Measurements from ENCODE around the gene SLC16A5.

Gene SLC16A5

DNA sequence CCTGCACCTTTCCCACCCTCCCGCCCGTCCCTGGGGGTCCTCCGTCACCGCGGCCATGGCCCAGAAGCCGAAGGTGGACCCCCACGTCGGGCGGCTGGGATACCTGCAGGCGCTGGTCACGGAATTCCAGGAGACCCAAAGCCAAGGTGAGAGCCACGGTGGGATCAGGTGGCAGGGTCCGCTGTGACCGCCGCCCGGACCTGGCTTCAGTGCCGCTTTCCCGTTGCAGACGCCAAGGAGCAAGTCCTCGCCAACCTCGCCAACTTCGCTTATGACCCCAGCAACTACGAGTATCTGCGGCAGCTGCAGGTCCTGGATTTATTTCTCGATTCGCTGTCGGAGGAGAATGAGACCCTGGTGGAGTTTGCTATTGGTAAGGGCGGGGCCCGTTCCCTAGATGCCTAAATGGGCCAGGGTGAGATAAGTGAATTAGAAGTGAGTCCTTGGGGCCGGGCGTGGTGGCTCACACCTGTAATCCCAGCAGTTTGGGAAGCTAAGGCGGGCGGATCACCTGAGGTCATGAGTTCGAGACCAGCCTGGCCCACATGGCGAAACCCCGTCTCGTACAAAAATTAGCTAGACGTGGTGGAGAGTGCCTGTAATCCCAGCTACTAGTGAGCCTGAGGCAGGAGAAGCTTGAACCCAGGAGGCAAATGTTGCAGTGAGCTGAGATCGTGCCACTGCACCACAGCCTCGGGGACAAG, 22.6 kb downstream of the SLC16A5 start:
- TF ChIP-seq, protein P1, sequence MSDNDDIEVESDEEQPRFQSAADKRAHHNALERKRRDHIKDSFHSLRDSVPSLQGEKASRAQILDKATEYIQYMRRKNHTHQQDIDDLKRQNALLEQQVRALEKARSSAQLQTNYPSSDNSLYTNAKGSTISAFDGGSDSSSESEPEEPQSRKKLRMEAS (IDR thresholded peaks at IDR 0.05) = no peak
- TF ChIP-seq RAD21 (IDR thresholded peaks at IDR 0.05; ENCODE audit: low read depth) = no peak
- TF ChIP-seq TEAD4 (IDR thresholded peaks at IDR 0.05) = no peak
- TF ChIP-seq CREB1 (IDR thresholded peaks at IDR 0.05; ENCODE audit: low read depth) = no peak
- TF ChIP-seq EP300 (IDR thresholded peaks at IDR 0.05; ENCODE audit: borderline replicate concordance) = no peak
- TF ChIP-seq, protein P2, sequence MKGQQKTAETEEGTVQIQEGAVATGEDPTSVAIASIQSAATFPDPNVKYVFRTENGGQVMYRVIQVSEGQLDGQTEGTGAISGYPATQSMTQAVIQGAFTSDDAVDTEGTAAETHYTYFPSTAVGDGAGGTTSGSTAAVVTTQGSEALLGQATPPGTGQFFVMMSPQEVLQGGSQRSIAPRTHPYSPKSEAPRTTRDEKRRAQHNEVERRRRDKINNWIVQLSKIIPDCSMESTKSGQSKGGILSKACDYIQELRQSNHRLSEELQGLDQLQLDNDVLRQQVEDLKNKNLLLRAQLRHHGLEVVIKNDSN (IDR thresholded peaks at IDR 0.05) = no peak
- no peak for TF ChIP-seq EGR1 (IDR thresholded peaks at IDR 0.05)
- TF ChIP-seq TAF1 (IDR thresholded peaks at IDR 0.05; ENCODE audit: low read depth) = no peak
- TF ChIP-seq YY1 (IDR thresholded peaks at IDR 0.05; ENCODE audit: low read depth) = no peak

DNA sequence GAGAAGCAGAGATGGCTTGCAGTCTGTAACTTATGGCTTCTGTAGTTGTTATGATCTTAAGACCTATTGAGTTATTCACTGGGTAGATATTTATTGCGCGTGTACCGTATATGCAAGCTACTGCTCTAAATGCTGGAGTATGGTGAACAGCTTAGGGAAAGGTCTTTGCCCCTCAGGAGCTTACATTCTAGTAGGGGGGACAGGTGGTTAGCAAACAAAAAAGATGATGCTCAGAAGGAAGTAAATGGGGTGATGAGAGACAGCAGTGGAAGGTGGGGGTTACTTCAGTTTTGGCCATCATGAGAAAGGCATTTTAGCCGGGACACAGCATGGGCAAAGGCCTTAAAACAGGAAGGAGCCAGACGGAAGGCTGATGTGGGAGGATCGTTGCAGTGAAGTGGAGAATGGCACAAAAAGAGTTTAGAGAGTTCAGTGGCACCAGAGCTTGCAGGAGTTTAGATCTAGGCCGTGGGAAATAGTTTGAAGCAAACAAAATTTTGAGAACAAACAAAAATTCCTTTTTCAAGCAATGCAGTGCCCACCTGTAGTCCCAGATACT, 24.1 kb downstream of the SLC16A5 start:
- TF ChIP-seq, protein P2 (IDR thresholded peaks at IDR 0.05) = no peak
- TF ChIP-seq RAD21 (IDR thresholded peaks at IDR 0.05; ENCODE audit: low read depth) = no peak
- TF ChIP-seq NFIC (IDR thresholded peaks at IDR 0.05) = no peak
- no peak for TF ChIP-seq YY1 (IDR thresholded peaks at IDR 0.05; ENCODE audit: low read depth)

DNA sequence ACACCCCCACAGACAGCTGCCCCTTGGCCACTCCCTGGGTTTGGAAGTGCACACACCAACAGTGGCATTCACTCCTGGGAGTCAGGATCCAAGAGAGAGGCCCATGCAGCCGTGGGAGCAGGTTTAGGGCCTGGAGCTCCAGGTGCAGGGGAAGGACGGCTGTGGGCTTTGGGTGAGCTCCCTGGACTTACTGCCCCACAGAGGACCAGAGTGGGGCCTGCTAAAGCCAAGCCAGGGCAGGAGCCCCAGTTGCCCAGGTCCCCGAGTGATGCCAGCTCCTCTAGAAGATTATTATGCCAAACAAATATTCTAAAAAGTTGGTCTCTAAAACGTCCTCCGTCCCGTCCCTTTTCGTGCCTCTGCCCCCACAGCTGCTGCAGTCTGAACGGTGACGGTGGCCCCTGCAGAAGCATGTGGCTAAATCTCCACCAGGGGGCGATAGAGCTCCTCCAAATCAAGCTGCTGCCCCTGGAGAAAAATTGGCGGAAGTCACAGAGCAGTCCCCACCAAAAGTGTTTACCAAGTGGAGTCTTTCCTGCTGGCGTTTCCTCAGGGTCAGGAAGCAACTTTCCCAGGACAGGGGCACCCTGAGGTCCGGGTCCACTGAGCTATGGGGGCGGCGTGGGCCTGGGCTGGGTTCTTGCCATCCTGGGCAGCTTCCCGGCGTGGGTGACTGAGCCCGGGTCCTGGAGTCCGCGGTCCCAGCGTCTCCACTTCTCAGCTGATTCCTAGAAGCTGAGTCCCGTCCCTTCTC, 26.2 kb downstream of the SLC16A5 start:
- peak; percentile 95 for TF ChIP-seq RAD21 (IDR thresholded peaks at IDR 0.05; ENCODE audit: low read depth)
- TF ChIP-seq TCF12 (IDR thresholded peaks at IDR 0.05; ENCODE audit: low read depth) = no peak

DNA sequence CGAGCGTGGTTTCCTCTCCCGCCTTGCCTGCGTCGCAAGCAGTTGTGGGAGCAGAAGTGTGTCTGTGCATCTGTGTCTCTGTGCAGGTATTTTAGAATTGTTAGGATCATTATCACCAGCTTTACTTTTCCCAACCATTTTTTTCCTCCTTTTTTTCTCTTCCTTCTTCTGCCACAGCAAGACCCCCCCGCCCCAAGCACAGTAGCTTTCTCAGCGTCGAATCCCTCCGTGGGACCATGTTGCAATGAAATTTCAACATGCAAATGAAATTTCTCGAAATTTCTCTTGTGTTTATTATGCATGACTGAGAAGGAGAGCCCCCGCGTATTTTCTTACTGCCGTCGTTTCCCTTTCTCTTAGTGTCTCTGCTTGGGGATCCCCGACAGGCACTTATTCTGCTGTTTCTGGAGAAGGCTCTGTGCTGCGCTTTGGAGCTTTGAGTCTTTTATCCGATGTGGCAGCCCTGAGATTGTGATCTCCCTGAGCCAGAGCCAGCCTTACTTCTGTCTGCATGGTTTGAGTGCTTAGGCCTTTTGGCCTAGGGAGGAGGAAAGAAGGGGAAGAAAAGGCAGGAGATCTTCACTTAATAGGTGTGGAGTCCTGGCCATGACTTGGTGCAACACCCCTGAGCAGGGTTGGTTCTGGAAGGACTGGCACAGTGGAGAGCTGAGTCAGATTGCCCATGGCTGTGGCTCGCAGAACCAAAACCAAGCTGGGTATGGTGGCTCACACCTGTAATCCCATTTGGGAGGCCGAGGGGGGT, 27.0 kb downstream of the SLC16A5 start:
- TF ChIP-seq, protein P3, sequence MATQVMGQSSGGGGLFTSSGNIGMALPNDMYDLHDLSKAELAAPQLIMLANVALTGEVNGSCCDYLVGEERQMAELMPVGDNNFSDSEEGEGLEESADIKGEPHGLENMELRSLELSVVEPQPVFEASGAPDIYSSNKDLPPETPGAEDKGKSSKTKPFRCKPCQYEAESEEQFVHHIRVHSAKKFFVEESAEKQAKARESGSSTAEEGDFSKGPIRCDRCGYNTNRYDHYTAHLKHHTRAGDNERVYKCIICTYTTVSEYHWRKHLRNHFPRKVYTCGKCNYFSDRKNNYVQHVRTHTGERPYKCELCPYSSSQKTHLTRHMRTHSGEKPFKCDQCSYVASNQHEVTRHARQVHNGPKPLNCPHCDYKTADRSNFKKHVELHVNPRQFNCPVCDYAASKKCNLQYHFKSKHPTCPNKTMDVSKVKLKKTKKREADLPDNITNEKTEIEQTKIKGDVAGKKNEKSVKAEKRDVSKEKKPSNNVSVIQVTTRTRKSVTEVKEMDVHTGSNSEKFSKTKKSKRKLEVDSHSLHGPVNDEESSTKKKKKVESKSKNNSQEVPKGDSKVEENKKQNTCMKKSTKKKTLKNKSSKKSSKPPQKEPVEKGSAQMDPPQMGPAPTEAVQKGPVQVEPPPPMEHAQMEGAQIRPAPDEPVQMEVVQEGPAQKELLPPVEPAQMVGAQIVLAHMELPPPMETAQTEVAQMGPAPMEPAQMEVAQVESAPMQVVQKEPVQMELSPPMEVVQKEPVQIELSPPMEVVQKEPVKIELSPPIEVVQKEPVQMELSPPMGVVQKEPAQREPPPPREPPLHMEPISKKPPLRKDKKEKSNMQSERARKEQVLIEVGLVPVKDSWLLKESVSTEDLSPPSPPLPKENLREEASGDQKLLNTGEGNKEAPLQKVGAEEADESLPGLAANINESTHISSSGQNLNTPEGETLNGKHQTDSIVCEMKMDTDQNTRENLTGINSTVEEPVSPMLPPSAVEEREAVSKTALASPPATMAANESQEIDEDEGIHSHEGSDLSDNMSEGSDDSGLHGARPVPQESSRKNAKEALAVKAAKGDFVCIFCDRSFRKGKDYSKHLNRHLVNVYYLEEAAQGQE (IDR thresholded peaks at IDR 0.05; ENCODE audit: low read depth) = no peak
- TF ChIP-seq TAF1 (IDR thresholded peaks at IDR 0.05; ENCODE audit: low read depth) (no peak), RAD21 (IDR thresholded peaks at IDR 0.05; ENCODE audit: low read depth) (no peak)

DNA sequence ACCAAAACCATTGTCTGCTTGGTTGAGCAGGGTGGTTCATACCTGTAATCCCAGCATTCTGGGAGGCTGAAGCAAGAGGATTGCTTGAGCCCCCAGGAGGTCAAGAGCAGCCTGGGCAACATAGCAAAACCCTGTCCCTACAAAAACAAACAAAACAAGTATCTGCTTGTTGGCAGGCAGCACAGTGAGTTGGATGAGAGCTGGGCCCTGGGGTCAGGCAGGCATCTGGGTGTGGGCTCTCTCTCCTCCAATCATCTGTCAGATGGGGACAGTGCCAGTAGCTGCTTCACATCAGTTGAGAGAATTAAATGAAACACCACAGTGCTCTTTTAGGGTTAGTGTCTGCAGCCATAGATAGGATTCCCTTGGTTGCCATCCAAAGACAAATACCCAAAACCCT, 27.8 kb downstream of the SLC16A5 start:
- TF ChIP-seq ZBTB7A (IDR thresholded peaks at IDR 0.05; ENCODE audit: low read depth) (no peak), TCF12 (IDR thresholded peaks at IDR 0.05; ENCODE audit: low read depth) (no peak), NFIC (IDR thresholded peaks at IDR 0.05) (no peak), CEBPB (IDR thresholded peaks at IDR 0.05) (no peak), RAD21 (IDR thresholded peaks at IDR 0.05; ENCODE audit: low read depth) (no peak), EP300 (IDR thresholded peaks at IDR 0.05; ENCODE audit: borderline replicate concordance) (no peak), CREB1 (IDR thresholded peaks at IDR 0.05; ENCODE audit: low read depth) (no peak), FOXM1 (IDR thresholded peaks at IDR 0.05; ENCODE audit: borderline replicate concordance, low read depth) (no peak), TAF1 (IDR thresholded peaks at IDR 0.05; ENCODE audit: low read depth) (no peak), EGR1 (IDR thresholded peaks at IDR 0.05) (no peak), YY1 (IDR thresholded peaks at IDR 0.05; ENCODE audit: low read depth) (no peak), TEAD4 (IDR thresholded peaks at IDR 0.05) (no peak)
- TF ChIP-seq, protein P2 (IDR thresholded peaks at IDR 0.05) = no peak
- TF ChIP-seq, protein P1 (IDR thresholded peaks at IDR 0.05) = no peak

DNA sequence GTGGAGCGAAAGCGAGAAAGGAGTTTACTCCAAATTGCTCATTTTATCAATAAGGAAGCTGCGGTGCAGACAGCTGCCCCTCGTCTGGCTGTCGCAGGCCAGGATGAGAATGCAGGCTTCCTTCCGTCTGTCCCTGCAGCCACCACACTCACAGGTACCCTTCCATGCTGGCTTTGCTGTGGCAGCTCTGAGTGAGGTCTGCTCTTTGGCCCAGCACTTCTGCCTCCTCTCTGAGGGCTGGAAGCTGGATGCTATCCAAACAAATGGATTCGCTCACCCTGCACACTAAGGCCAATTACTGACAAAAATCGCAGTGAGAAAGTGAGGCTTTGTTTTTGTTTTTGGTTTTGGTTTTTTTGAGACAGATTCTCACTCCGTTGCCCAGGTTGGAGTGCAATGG, 29.0 kb downstream of the SLC16A5 start:
- no peak for TF ChIP-seq YY1 (IDR thresholded peaks at IDR 0.05; ENCODE audit: low read depth)
- TF ChIP-seq, protein P2 (IDR thresholded peaks at IDR 0.05) = no peak
- no peak for TF ChIP-seq TEAD4 (IDR thresholded peaks at IDR 0.05)
- no peak for TF ChIP-seq EP300 (IDR thresholded peaks at IDR 0.05; ENCODE audit: borderline replicate concordance)

Data from Ishikawa (cell line).